Ishikawa (cell line): ENCODE measurements around the gene METTL17.

Experiments
- CEBPB ChIP-seq: IDR thresholded peaks from 2 replicates; pipeline ENCODE4 v1.6.1; 2012
- CREB1 ChIP-seq: IDR thresholded peaks from 2 replicates; pipeline ENCODE4 v1.6.1; 2012; ENCODE audit warnings: low read depth
- EGR1 ChIP-seq: IDR thresholded peaks from 2 replicates; pipeline ENCODE4 v1.6.1; 2012
- EP300 ChIP-seq: IDR thresholded peaks from 2 replicates; pipeline ENCODE4 v1.6.1; 2012; ENCODE audit warnings: borderline replicate concordance
- FOXM1 ChIP-seq: IDR thresholded peaks from 2 replicates; pipeline ENCODE4 v1.6.1; 2012; ENCODE audit warnings: low read depth, borderline replicate concordance
- MAX ChIP-seq: IDR thresholded peaks from 2 replicates; pipeline ENCODE4 v1.6.1; 2012
- NFIC ChIP-seq: IDR thresholded peaks from 2 replicates; pipeline ENCODE4 v1.6.1; 2012
- RAD21 ChIP-seq: IDR thresholded peaks from 2 replicates; pipeline ENCODE4 v1.6.1; 2012; ENCODE audit warnings: low read depth
- TAF1 ChIP-seq: IDR thresholded peaks from 2 replicates; pipeline ENCODE4 v1.6.1; 2012; ENCODE audit warnings: low read depth, mild to moderate bottlenecking
- TCF12 ChIP-seq: IDR thresholded peaks from 2 replicates; pipeline ENCODE4 v1.6.1; 2012; ENCODE audit warnings: low read depth
- TEAD4 ChIP-seq: IDR thresholded peaks from 2 replicates; pipeline ENCODE4 v1.6.1; 2012
- YY1 ChIP-seq: IDR thresholded peaks from 2 replicates; pipeline ENCODE4 v1.6.1; 2012; ENCODE audit warnings: low read depth
- ZBTB7A ChIP-seq: IDR thresholded peaks from 2 replicates; pipeline ENCODE4 v1.6.1; 2012; ENCODE audit warnings: low read depth
- TF ChIP-seq, protein P1 (sequence below): IDR thresholded peaks from 2 replicates; pipeline ENCODE4 v1.6.1; 2012
- TF ChIP-seq, protein P2 (sequence below): IDR thresholded peaks from 2 replicates; pipeline ENCODE4 v1.6.1; 2012; ENCODE audit warnings: low read depth, mild to moderate bottlenecking

The METTL17 gene

GRCh38 chr14:20998139-20998538 lies 8.4 kb downstream of the METTL17 start:
- TF ChIP-seq MAX (no peak), CREB1 (no peak), ZBTB7A (no peak), CEBPB (no peak), RAD21 (no peak), EGR1 (no peak), FOXM1 (no peak)
- TF ChIP-seq, protein P1, sequence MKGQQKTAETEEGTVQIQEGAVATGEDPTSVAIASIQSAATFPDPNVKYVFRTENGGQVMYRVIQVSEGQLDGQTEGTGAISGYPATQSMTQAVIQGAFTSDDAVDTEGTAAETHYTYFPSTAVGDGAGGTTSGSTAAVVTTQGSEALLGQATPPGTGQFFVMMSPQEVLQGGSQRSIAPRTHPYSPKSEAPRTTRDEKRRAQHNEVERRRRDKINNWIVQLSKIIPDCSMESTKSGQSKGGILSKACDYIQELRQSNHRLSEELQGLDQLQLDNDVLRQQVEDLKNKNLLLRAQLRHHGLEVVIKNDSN, result no peak

GRCh38 chr14:20998674-20999366 lies 9.0 kb downstream of the METTL17 start, which contains the start of gene SLC39A2:
Gene SLC39A2 (plus strand): TSS chr14:20999293. CDS start chr14:20999447, 154 bp downstream.
- TF ChIP-seq RAD21, result no peak
- no peak for TF ChIP-seq MAX
- TF ChIP-seq TEAD4, result no peak
- TF ChIP-seq EGR1, result no peak
- TF ChIP-seq TCF12, result 0 out of 2 replicates have a peak, but pooled peaks have one; percentile 35
- TF ChIP-seq FOXM1, result no peak
- TF ChIP-seq CREB1, result no peak
- TF ChIP-seq ZBTB7A, result no peak
- no peak for TF ChIP-seq NFIC
- TF ChIP-seq EP300, result 0 out of 2 replicates have a peak, but pooled peaks have one; percentile 28
- TF ChIP-seq, protein P1, result no peak
- TF ChIP-seq, protein P2, sequence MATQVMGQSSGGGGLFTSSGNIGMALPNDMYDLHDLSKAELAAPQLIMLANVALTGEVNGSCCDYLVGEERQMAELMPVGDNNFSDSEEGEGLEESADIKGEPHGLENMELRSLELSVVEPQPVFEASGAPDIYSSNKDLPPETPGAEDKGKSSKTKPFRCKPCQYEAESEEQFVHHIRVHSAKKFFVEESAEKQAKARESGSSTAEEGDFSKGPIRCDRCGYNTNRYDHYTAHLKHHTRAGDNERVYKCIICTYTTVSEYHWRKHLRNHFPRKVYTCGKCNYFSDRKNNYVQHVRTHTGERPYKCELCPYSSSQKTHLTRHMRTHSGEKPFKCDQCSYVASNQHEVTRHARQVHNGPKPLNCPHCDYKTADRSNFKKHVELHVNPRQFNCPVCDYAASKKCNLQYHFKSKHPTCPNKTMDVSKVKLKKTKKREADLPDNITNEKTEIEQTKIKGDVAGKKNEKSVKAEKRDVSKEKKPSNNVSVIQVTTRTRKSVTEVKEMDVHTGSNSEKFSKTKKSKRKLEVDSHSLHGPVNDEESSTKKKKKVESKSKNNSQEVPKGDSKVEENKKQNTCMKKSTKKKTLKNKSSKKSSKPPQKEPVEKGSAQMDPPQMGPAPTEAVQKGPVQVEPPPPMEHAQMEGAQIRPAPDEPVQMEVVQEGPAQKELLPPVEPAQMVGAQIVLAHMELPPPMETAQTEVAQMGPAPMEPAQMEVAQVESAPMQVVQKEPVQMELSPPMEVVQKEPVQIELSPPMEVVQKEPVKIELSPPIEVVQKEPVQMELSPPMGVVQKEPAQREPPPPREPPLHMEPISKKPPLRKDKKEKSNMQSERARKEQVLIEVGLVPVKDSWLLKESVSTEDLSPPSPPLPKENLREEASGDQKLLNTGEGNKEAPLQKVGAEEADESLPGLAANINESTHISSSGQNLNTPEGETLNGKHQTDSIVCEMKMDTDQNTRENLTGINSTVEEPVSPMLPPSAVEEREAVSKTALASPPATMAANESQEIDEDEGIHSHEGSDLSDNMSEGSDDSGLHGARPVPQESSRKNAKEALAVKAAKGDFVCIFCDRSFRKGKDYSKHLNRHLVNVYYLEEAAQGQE, result no peak

GRCh38 chr14:20999591-20999990 lies 9.8 kb downstream of the METTL17 start:
- TF ChIP-seq CREB1 (no peak), TEAD4 (no peak), EP300 (no peak), TCF12 (no peak), MAX (no peak), TAF1 (no peak), YY1 (no peak), CEBPB (no peak), NFIC (no peak), RAD21 (no peak), ZBTB7A (no peak), FOXM1 (no peak), EGR1 (no peak)
- TF ChIP-seq, protein P1, result no peak
- TF ChIP-seq, protein P2, result no peak

DNA sequence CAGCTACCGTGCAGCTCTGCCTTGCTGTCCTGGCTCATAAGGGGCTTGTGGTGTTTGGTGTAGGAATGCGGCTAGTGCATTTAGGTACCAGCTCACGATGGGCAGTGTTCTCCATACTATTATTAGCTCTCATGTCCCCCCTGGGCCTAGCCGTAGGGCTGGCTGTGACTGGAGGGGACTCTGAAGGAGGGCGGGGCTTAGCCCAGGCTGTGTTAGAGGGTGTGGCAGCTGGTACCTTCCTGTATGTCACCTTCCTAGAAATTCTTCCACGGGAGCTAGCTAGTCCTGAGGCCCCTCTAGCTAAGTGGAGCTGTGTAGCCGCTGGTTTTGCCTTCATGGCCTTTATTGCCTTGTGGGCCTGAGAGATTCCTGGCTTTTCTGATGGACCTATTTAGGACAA lies 11.4 kb downstream of the METTL17 start:
- no peak for TF ChIP-seq ZBTB7A
- TF ChIP-seq TEAD4, result no peak
- TF ChIP-seq FOXM1, result no peak
- no peak for TF ChIP-seq TAF1
- TF ChIP-seq EGR1, result no peak
- TF ChIP-seq EP300, result no peak
- TF ChIP-seq MAX, result no peak
- no peak for TF ChIP-seq YY1

GRCh38 chr14:21003788-21004346 lies 14.1 kb downstream of the METTL17 start:
- no peak for TF ChIP-seq TCF12
- TF ChIP-seq RAD21, result no peak
- TF ChIP-seq, protein P2, result no peak
- TF ChIP-seq, protein P1, result no peak
- TF ChIP-seq NFIC, result no peak
- TF ChIP-seq FOXM1, result no peak
- TF ChIP-seq CREB1, result no peak
- TF ChIP-seq MAX, result no peak
- TF ChIP-seq CEBPB, result no peak
